ENCODE results near the gene OPRL1. TPM values are rescaled to one million over a fixed set of nuclear protein-coding genes. Genes with fewer than 3 reads are reported as not detected.

The OPRL1 gene
- total RNA-seq, 1 experiment from 2014 or later = 1.2 TPM

DNA sequence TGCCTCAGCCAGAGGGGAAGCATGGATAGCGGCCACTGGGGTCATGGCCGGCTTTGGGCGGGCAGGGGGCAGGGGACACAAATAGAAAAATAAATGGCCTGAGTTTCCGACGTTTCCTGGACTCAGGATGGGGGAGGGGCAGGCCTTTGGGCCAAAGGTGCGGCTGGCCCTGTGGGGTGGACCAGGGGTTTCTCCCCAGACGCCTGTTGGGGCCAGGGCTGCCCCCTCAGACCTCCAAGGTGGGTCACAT lies 23.3 kb upstream of the OPRL1 start:
- no peak for DNase-seq (ENCODE audit: low spot score)

DNA sequence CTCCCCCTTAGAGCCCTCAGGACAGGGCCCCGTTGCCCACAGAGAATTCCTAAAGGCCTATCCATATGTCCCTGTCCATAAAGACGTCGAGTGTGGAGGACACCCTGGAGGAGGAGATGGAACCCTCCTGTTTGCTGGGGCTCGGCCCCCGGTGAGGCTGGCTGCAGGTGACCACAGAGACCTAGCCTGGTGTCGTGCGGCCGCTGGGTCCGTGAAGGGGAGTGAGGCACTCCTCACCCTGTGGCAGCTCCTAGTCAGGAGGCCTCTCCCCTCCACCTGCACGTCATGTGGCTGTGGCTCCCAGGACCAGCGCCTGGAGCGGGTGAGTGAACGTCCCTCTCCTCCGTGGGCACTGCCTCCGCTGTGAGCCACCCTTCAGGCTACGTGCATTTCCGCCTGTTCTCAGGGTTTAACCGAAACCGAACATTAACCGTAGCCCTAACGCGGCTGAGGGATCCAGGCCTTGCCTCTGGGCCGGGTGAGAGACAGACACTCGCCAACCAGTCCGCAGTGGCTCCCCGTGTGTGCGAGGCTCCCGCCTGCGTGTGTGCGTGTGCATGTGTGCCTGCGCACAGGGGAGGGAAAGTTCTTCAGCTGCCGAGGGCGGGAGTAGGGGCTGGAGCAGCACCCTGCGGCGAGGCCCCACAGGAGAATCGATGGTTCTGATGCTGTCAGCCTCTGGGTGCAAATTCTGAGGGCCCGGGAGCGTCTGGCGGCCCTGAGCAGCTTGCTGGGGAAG lies 22.8 kb upstream of the OPRL1 start:
- DNase-seq (ENCODE audit: low spot score) = no peak

- DNase-seq (ENCODE audit: low spot score) = peak; percentile 90
Measured at GRCh38 chr20:64057628-64058498, 22.0 kb upstream of the OPRL1 start.

DNA sequence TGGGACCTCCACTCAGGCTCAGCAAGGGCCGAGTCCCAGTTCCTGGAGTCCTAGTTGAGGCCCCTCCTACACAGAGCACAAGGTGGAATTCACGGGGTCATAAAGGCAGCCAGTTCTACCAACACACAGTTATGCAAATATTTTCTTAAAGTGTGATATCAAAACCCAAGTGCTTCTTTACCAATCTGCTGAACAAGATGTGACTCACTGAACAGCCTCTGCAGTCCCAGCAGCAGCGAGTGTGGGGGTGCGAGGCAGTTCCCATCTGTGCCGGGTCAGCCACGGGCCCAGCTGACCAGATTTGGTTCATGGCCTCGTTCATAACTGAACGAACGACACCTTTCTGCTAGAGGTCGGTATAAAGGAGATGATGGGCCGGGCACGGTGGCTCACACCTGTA lies 21.3 kb upstream of the OPRL1 start:
- DNase-seq (ENCODE audit: low spot score) = no peak

- DNase-seq (ENCODE audit: low spot score) = no peak
Measured at GRCh38 chr20:64062276-64062595, 17.6 kb upstream of the OPRL1 start.

DNA sequence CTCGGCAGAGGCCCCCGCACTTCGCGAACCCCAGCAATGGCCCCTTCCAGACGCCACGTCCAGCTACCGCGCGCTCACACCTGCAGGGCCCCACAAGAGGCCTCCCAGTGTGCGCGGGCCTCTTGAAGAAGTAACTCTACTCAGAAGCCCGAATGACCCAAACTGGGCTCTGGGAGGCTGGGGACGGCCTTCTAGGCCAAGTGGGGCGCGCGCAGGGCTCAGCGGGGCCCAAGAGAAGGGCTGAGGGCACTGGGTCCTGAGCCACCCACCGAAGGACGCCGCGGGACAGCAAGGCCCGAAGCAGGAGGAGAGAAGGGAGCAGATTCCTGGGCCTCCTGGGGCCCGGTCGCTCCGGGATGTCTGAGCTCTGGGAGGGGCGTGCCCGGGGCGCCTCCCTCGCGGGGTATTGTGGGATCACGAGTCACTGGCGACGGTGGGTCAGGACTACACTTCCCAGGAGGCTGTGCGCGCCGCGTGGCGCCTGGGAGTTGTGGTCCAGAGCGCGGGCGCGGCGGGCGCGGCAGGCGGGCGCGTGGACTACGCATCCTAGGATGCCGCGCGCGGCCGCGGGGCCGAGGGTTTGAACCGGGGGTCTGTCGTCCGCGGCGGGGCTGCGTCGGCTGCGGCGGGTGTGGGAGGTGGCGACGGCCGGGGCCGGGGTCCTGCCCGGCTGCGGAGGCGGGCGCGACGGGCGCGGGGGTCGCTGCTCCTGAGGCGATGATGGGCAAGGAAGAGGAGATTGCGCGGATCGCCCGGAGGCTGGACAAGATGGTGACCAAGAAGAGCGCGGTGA lies 17.1 kb upstream of the OPRL1 start, which contains the start of gene TCEA2:
Gene TCEA2, plus strand, starts transcription at position 603 of the 793 bp plus-strand sequence. Its CDS starts 115 bp downstream, at position 718.
- DNase-seq (ENCODE audit: low spot score) = peak; percentile 71

DNA sequence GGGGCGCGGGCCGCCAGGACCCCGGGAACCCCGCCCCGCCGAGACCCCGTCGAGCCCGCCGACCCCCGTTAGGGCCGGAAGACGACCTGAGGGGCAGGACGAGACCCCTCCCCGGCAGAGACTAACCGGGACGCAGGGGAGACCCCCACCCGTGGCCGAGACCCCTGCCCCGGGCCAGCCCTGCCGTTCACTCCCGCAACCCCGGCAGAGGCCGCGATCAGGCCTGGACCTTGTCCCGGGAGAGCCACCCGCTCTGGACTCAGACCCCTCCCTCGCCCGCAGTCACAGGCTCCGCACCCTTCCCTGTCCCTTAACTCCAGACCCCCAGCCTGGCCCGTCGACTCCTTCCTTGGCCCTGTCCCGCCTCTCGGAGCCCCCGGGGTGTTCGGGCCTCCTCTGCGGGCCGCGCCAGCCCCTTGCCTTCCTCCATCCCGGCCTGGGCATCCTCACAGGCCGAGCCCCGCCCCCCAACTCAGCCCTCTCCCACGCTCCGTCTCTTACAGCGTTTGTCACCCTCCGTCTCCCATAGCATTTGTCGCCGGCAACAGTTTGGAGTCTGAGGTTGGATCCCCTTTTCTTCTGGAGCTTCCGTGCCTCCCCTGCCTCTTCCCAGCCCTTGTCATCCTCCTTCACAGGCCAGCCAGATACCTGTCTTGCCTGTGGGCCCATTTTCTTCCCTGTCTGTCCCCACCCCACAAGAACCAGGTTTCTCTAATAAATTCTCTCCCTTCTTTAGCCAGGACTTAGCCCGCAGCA lies 16.3 kb upstream of the OPRL1 start:
- no peak for DNase-seq (ENCODE audit: low spot score)

- DNase-seq (ENCODE audit: low spot score) = no peak
Measured at GRCh38 chr20:64064145-64064698, 15.7 kb upstream of the OPRL1 start.

DNA sequence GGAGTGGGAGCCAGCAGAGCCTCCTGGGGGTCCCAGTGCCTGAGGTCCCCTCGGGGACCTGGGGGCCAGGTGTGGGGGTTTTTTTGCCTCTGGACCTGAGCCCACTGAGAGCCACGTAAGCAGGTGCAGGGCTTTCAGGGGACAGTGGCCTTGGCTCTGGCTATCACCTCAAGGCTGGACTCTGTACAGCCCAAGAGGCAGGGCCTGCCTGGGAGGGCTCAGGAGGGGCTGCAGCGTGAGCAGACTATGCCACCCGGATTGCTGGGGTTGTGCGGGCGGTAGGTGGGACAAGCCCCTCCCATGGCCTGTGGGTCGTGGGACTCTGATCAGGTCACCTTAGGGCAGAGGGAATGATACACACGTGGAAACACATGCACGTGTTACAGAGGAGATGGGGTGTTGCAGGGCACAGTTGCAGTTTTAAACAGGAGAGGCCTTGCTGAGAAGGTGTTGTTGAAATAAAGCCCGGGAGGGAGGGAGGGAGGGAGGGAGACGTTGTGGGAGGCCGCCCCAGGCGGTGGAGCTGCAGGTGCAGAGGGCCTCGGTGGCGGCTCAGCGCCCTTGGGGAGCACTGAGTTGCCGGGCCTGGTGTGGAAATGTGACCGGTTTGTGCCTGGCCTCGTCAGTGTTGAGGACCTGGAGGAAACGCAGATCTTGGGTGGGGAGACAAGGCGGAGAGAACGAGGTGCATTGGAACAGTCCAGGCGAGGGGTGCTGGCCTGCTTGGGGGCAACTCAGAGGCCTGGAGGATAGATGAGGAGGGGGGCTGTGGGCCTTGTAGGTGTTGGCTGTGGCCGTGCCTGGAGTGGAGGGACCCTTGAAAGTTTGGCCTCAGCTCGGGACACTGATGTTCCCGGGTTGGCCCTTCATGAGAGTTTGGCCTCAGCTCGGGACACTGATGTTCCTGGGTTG lies 14.6 kb upstream of the OPRL1 start:
- DNase-seq (ENCODE audit: low spot score) = no peak

DNA sequence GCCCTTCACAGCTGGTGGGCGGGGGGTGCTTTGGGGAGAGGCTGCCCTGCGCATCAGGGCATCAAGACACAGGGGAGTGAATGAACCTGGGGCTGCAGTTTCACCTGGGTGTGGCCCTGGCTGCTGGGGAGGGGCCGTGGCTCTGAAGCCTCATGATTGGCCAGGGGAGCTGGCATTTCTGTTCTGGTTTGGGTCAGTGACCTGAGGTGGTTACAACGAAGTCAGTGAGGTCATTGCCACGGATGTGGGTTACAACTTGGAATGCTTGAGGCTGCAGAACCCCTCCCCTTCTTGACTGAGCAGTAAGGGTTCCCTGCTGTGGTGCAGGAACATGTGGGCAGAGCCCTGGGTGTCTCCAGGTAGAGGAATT lies 13.9 kb upstream of the OPRL1 start:
- no peak for DNase-seq (ENCODE audit: low spot score)

GRCh38 chr20:64067005-64067632 lies 12.8 kb upstream of the OPRL1 start:
- no peak for DNase-seq (ENCODE audit: low spot score)

DNA sequence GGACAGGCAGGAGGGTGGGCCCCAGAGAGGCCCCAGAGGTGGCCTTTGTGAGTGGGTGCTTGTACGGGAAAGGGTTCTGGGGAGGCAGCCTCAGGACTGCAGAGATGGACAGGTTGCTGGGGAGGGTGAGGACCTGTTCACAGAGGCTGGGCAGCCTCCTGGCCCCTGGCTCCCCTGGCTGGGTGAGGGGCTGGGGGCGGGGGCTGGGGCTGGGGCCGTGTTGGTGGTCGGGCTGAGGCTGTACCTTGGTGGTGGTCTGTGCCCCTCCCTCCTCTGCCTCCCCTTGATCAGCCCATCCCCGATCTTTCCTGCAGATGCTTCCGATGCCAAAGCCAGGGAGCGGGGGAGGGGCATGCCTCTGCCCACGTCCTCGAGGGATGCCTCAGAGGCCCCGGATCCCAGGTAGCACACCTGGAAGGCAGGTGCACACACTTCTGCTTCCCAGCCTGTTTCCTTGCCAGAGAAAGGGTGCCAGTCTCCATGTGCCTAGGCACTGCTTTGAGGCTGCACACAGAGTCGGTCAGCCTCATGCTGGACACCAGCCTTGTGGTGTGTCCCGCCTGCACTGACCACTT lies 12.1 kb upstream of the OPRL1 start:
- DNase-seq (ENCODE audit: low spot score) = no peak

- no peak for DNase-seq (ENCODE audit: low spot score)
Measured at GRCh38 chr20:64068386-64069208, 11.3 kb upstream of the OPRL1 start.

DNA sequence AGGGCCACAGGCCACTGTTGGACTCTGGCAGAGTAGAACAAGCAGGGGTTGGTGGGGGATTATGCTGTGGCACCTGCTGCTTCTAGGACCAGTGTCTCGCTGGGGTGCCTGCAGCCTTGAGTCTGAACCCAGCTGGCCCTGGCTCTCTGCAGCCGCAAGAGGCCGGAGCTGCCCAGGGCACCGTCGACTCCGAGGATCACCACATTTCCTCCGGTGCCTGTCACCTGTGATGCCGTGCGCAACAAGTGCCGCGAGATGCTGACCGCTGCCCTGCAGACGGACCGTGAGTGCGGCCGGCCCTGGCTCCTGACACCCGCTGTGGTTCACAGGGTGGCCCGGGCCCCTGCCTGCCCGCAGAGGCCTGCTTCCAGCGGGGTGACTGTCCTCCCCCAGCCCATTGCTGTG lies 10.7 kb upstream of the OPRL1 start:
- DNase-seq (ENCODE audit: low spot score) = no peak

DNA sequence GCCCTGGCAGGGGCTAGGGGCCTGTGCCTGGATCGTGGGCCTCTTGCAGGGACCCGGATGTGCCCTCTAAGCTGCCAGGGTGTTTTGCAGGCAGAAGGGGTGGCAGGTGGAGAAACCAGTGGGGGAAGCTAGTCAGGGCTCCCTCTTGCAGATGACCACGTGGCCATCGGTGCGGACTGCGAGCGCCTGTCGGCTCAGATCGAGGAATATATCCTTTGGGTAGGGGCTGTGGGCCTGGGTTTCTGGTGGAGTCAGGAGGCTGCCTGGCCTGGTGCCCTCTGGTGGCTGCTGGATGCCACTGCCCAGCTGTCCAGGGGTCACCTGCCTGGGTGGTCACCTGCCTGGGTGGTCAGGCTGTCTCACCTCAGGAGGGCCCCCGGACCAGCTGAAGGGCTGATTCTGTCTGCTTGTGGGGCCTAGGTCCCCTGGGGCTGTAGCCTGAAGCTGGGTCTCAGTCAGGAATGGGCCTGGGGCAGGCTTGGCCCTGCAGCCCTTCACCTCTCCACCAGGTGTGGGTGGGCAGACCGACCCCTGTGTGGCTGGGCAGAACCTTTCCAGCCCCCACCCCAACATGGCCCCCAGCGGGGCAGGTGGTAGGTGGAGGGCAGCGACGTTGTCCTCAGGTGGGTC lies 10.2 kb upstream of the OPRL1 start:
- DNase-seq (ENCODE audit: low spot score) = peak; percentile 69

DNA sequence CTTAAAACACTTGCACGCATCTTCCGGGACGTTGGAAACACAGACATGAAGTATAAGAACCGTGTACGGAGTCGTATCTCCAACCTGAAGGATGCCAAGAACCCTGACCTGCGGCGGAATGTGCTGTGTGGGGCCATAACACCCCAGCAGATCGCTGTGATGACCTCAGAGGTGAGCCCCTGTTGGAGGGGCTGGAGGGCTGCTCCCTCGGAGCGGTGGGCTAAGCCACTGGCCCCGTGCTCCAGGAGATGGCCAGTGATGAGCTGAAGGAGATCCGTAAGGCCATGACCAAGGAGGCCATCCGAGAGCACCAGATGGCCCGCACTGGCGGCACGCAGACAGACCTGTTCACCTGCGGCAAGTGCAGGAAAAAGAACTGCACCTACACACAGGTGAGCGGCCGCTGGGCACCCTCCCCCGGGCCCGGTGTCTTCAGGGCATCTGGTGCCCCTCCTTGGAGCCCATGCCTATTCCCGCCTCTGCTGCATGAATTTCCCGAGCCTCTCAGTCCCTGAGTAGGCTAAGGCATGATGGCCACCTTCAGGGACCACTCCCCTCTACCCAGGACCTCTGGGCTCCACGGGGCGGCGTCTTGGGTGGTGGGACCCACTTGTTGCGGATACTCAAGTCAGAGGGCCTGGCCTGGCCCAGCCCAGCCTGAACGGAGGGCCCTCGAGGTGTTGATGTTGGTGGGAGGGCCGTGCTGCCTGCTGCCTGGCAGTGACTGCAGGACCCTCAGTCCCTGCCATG lies 9.5 kb upstream of the OPRL1 start:
- DNase-seq (ENCODE audit: low spot score) = no peak
